ENCODE measurements around the gene SMIM43.

- TF ChIP-seq, protein P1, sequence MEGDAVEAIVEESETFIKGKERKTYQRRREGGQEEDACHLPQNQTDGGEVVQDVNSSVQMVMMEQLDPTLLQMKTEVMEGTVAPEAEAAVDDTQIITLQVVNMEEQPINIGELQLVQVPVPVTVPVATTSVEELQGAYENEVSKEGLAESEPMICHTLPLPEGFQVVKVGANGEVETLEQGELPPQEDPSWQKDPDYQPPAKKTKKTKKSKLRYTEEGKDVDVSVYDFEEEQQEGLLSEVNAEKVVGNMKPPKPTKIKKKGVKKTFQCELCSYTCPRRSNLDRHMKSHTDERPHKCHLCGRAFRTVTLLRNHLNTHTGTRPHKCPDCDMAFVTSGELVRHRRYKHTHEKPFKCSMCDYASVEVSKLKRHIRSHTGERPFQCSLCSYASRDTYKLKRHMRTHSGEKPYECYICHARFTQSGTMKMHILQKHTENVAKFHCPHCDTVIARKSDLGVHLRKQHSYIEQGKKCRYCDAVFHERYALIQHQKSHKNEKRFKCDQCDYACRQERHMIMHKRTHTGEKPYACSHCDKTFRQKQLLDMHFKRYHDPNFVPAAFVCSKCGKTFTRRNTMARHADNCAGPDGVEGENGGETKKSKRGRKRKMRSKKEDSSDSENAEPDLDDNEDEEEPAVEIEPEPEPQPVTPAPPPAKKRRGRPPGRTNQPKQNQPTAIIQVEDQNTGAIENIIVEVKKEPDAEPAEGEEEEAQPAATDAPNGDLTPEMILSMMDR (IDR thresholded peaks at IDR 0.05; ENCODE audit: insufficient read depth, low read length), result no peak
- no peak for TF ChIP-seq POLR2AphosphoS5 (IDR thresholded peaks at IDR 0.05; ENCODE audit: low read depth)
- TF ChIP-seq, protein P2, sequence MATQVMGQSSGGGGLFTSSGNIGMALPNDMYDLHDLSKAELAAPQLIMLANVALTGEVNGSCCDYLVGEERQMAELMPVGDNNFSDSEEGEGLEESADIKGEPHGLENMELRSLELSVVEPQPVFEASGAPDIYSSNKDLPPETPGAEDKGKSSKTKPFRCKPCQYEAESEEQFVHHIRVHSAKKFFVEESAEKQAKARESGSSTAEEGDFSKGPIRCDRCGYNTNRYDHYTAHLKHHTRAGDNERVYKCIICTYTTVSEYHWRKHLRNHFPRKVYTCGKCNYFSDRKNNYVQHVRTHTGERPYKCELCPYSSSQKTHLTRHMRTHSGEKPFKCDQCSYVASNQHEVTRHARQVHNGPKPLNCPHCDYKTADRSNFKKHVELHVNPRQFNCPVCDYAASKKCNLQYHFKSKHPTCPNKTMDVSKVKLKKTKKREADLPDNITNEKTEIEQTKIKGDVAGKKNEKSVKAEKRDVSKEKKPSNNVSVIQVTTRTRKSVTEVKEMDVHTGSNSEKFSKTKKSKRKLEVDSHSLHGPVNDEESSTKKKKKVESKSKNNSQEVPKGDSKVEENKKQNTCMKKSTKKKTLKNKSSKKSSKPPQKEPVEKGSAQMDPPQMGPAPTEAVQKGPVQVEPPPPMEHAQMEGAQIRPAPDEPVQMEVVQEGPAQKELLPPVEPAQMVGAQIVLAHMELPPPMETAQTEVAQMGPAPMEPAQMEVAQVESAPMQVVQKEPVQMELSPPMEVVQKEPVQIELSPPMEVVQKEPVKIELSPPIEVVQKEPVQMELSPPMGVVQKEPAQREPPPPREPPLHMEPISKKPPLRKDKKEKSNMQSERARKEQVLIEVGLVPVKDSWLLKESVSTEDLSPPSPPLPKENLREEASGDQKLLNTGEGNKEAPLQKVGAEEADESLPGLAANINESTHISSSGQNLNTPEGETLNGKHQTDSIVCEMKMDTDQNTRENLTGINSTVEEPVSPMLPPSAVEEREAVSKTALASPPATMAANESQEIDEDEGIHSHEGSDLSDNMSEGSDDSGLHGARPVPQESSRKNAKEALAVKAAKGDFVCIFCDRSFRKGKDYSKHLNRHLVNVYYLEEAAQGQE (IDR thresholded peaks at IDR 0.05; ENCODE audit: insufficient replicate concordance, low read depth), result no peak
Measured at GRCh38 chr4:121737846-121738554, 27.0 kb downstream of the SMIM43 start.

Measured in HL-60 (cell line).